T47D (cell line): ENCODE measurements around the gene CNBP.
"Not testable (repeated sequence)": the region's sequence is repeated elsewhere in the genome, so short reads cannot be mapped to it uniquely, and the experiment has no call there.

Experiments
- DNase-seq, 2 experiments: peaks; one replicate each; pipeline versions ENCODE4 v3.0.0 to v3.0.0-alpha.2; 2011 to 2012; ENCODE audit warnings: low read depth in 1 of 2, low spot score in 1 of 2
- JUND ChIP-seq: IDR thresholded peaks from 2 replicates; pipeline ENCODE4 v1.6.1; 2012; ENCODE audit warnings: low read depth
- in situ Hi-C: cut with HindIII; loops from 2 replicates; pipeline ENCODE4 v1.10.0; 2016; ENCODE audit warnings: low sequenced_read_pairs, low pct_unique_long_range_greater_than_20kb

The CNBP gene

DNA sequence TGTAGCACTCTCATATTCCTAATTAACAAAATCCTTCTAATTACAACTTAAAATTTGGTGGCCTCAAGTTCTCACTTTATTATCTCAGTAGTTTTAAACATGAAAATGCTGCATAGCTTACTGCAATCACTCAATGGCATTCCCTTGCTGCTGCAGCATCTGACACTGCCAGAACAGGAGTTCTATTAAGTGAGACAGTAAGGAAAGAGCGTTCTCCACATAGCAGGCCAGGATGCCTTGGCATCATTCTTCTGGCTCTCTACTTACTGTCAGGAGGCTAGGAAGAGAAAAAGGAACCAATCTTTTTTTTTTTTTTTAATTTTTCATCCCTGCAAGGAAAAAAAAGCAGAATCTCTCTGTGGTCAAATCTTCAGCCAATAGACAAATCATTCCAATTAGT, 3.2 kb downstream of the CNBP start:
- in situ Hi-C loops = no loop called here
- TF ChIP-seq JUND = no peak
- no peak for DNase-seq

DNA sequence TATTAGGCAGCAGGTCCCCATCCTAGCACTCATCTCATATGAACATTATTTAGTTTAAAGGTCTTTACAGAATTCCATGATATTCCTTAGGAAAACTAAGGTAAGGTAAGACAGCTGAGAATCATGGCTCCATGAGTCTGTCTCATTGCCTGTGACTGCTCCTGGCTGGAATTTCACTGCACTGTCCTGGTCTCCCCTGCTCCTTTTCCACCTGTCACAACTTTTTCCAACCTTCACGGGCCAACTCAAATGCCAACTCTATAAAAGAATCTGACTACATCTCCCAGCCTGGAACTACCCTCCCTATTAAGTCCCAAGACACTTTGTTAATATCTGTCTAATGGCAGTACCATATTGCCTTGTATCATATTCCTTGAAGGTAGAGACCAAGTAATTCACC, 7.6 kb downstream of the CNBP start:
- no peak for TF ChIP-seq JUND
- in situ Hi-C loops = no loop called here

DNA sequence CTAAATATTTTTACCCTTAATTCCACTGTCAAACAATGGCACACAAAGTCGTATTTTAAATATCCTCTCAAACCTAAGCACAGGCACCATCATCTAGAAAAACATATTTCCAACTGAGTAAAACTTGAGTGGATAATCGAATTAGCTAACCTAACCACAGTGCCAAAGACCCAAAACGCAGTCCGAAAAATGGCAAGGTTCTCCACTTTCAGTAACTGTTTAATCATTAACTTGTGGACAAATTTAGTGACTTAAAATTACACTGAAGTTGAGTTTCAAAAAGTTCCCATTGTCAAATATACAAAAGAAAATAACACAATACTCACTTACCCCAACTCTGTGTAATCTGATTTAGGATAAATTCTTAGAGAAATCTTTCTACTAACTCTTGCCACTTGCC, 10.0 kb downstream of the CNBP start:
- DNase-seq = no peak

More for the DNA sequence above, 7.6 kb downstream of the CNBP start:
- DNase-seq = no peak

GRCh38 chr3:129173206-129173605, 10.5 kb downstream of the CNBP start:
- in situ Hi-C loops = no loop called here
- no peak for TF ChIP-seq JUND
- DNase-seq = no peak

More for the DNA sequence above, 10.0 kb downstream of the CNBP start:
- no peak for TF ChIP-seq JUND
- in situ Hi-C loops = no loop called here

- in situ Hi-C loops = no loop called here
- no peak for DNase-seq
- no peak for TF ChIP-seq JUND
Observed at GRCh38 chr3:129166579-129167332, 16.9 kb downstream of the CNBP start.

GRCh38 chr3:129165594-129165993, 18.1 kb downstream of the CNBP start:
- DNase-seq, in situ Hi-C loops: not testable (repeated sequence)

DNA sequence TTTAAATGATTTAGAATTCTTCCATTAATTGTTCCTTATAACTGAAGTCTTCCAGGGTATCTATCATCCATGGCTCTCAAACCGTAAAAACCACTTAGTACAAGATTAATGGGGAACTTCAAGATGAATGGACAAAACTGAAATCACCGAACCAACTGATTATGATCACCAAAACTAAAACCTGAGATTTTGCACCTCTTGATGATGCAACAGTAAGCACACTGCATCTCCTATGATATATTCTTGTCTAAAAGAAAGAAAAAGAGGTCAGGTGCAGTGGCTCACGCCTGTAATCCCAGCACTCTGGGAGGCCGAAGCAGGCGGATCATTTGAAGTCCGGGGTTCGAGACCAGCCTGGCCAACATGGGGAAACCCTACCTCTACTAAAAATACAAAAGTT, 19.2 kb downstream of the CNBP start:
- no peak for DNase-seq
- TF ChIP-seq JUND = no peak
- in situ Hi-C loops = no loop called here

DNA sequence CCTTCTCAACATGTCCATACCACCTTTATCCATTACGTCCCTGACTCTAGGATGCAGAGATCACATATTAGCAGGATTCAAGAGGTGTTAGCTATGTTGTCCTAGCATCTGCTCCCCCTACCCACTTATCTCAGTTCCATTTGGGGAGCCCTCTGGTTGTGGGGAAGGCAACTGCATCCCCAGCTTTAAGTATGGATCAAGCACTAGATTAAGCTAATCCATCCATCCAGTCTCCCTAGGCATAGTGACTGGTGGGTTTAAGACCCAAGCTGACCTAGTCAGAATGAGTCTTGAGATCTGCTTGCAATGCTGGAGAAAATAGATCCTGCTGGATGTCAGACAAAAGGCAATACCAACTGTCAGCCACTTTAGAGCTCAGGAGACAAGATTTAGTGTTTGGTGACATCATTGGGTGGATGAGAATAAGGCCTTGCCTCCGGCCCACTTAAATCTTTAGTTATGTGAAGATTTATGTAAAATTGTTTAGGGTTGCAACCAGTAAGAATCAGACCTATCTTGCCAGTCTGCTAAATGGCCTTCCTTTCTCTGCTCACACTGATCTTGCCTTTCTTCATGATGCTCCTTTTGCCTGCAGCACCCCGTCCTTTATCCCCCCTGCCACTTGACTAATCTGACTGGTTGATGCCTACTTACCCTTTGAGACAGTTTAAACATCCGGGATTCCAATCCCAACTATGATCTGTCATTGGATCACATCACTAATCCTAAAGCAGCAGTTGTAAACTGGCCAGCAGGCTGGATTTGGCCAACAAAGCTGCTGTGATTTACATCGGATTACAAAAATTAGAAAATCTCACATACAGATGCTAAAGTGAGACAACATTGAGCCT, 20.7 kb downstream of the CNBP start:
- peak in 1 of 2 experiments; percentile 2 for DNase-seq
- TF ChIP-seq JUND = no peak
- in situ Hi-C loops = no loop called here

GRCh38 chr3:129161860-129162271, 21.8 kb downstream of the CNBP start:
- DNase-seq = no peak
- in situ Hi-C loops = no loop called here
- no peak for TF ChIP-seq JUND

DNA sequence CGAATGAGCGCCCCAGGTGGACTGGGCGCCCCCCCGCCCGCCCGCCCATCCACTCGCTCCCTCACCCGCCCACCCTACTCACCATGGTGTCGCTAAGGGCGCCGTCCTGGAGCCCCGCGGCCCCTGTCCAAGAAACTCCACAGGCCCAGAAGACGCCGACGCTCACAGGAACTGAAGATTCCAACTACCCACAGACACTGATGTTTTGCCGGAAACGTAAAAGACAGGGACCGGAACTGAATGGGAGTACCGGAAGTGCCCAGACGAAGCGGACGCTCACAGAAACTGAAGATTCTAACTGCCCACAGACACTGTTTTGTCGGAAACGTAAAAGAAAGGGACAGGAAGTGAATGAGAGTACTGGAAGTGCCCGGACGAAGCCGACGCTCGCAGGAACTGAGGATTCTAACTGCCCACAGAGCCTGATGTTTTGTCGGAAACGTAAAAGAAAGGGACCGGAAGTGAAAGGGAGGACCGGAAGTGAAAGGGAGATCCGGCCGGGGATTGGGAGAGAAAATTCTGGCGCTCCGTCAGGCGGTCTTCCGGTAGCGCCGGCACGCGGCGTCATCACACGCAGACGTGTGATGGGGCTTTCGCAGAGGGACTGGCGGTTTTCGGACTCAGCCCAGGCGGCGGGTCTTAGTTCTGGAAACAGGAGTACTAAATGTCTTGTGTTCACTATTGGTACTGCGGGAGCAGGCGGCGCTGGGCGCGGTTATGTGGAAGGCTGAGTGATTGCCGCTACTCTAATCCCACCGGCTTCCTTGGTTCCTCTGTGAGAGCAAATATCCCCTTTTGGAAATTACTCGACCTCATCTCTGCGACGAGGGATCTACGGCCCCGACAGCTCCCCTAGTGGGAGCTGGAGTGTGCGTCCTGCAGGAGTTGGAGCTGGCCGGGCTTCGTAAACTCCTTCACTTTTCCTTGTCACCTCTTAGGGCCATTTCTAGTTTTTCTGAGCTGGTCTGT, 22.5 kb downstream of the CNBP start, which contains the start of gene ISY1:
Gene ISY1, minus strand, starts transcription at position 173 of the 969 bp plus-strand sequence. Its CDS starts 88 bp downstream, at position 85.
- in situ Hi-C loops = no loop called here

DNA sequence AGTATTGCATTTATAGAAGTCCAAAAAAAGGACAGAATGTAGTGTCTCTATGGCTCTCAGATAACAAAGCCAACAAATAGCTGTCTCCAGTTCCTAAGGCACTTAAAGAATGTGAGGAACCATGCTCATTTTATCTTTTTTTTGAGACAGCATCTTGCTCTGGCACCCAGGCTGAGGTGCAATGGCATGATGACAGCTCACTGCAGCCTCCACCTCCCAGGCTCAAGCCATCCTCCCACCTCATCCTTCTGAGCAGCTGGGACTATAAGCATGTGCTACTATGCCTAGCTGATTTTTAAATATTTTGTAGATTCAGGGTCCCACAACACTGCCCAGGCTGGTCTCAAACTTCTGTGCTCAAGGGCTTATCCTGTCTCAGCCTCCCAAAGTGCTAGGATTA, 38.9 kb downstream of the CNBP start:
- no peak for TF ChIP-seq JUND
- DNase-seq = no peak

More for the DNA sequence above, 22.5 kb downstream of the CNBP start, which contains the start of gene ISY1:
- no peak for TF ChIP-seq JUND
- DNase-seq = peak; percentile 88 to 98

GRCh38 chr3:129141011-129141410, 42.7 kb downstream of the CNBP start:
- in situ Hi-C loops, DNase-seq: not testable (repeated sequence)

More for the DNA sequence above, 38.9 kb downstream of the CNBP start:
- in situ Hi-C loops = no loop called here

GRCh38 chr3:129139911-129140310, 43.8 kb downstream of the CNBP start:
- no peak for DNase-seq
- in situ Hi-C loops = no loop called here
- no peak for TF ChIP-seq JUND

GRCh38 chr3:129136275-129136674, 47.4 kb downstream of the CNBP start:
- DNase-seq, in situ Hi-C loops: not testable (repeated sequence)
